ENCODE results near the gene PTPN4. TPM values are rescaled to one million over a fixed set of nuclear protein-coding genes. Genes with fewer than 3 reads are reported as not detected.

PTPN4 gene
- total RNA-seq, 1 experiment from 2014 or later = 80.5 TPM

- DNase-seq = no peak
- H3K27ac ChIP-seq (ENCODE audit: insufficient read length, low read depth, low read length) = no peak overlapping the region
- H2BK20ac ChIP-seq (ENCODE audit: low read depth, low read length, poor library complexity, severe bottlenecking) = no peak overlapping the region
- no peak overlapping the region for H2BK15ac ChIP-seq (ENCODE audit: low read depth, low read length)
- H2BK120ac ChIP-seq (ENCODE audit: low read depth, low read length, poor library complexity, severe bottlenecking) = no peak overlapping the region
- no peak overlapping the region for H3K56ac ChIP-seq (ENCODE audit: insufficient read length, low read depth, low read length)
- H2BK12ac ChIP-seq (ENCODE audit: insufficient read length, low read depth, low read length) = no peak overlapping the region
- no peak overlapping the region for H4K8ac ChIP-seq (replicated peaks; ENCODE audit: insufficient read length, low read depth, low read length)
- H3K23me2 ChIP-seq (ENCODE audit: insufficient read length, low read depth, low read length, poor library complexity, severe bottlenecking) = no peaks in the 10 kb centered on the region
- H3K9me3 ChIP-seq (ENCODE audit: control insufficient read depth, low read depth, low read length) = no peaks in the 10 kb centered on the region
- no peak overlapping the region for H2BK5ac ChIP-seq (ENCODE audit: insufficient read length, low read length)
- H3K4ac ChIP-seq (ENCODE audit: low read depth, low read length) = no peak overlapping the region
- H3K18ac ChIP-seq (ENCODE audit: insufficient read length, low read depth, low read length) = no peak overlapping the region
- H3T11ph ChIP-seq (ENCODE audit: low read length) = no peak overlapping the region
- H3K4me1 ChIP-seq (ENCODE audit: insufficient read depth, low read length) = no peaks in the 10 kb centered on the region
- no peak overlapping the region for H3K23ac ChIP-seq (ENCODE audit: insufficient read length, low read depth, low read length)
- no peak overlapping the region for H3K4me2 ChIP-seq (ENCODE audit: insufficient read depth, insufficient read length, low read length)
- WGBS (ENCODE audit: extremely low coverage, insufficient read length, low lambda C conversion rate) = no CpG with 5 or more reads among the region's 3 CpGs
- Mint-ChIP-seq H3K27ac (no peak overlapping the region), H3K27me3 (ENCODE audit: low read depth) (no peaks in the 10 kb centered on the region; the same call in 1 of the 2 replicates), H3K9me3 (no peaks in the 10 kb centered on the region), H3K4me1 (peaks cover 4 to 7% of the 10 kb centered on the region in 2 experiments; a peak in 3 of 4 replicates), H3K36me3 (ENCODE audit: insufficient read depth in 1 of 3, low read depth in 3 of 3) (no peaks in the 10 kb centered on the region), H3K4me3 (no peak overlapping the region)
- no peaks in the 10 kb centered on the region for H3K79me2 ChIP-seq (ENCODE audit: insufficient read depth, low read length)
- H3K9ac ChIP-seq (ENCODE audit: extremely low read depth, insufficient read length, low read length) = no peak overlapping the region
- H4K5ac ChIP-seq (ENCODE audit: insufficient read length, low read depth, low read length) = no peak overlapping the region
- no peak overlapping the region for H3K14ac ChIP-seq (ENCODE audit: insufficient read depth, low read length)
- H4K20me1 ChIP-seq (ENCODE audit: control insufficient read depth, insufficient read depth, insufficient read length) = no peaks in the 10 kb centered on the region
- TF ChIP-seq CTCF (conservative IDR thresholded peaks at IDR 0.05) = no peak
- no peaks in the 10 kb centered on the region for H3K79me1 ChIP-seq (ENCODE audit: insufficient read depth, low read depth, low read length, poor library complexity, severe bottlenecking)
- H2AK5ac ChIP-seq (ENCODE audit: insufficient read length, low read length) = no peak overlapping the region
- no peak overlapping the region for H2AFZ ChIP-seq (ENCODE audit: low read length)
- H3K27me3 ChIP-seq (ENCODE audit: insufficient read depth, low read length) = no peaks in the 10 kb centered on the region
- H4K91ac ChIP-seq (ENCODE audit: insufficient read length, low read depth, low read length) = no peak overlapping the region
Measured at GRCh38 chr2:119741868-119742267, 17.9 kb upstream of the PTPN4 start.
